ENCODE data around the gene KCTD16. TPM values are rescaled to one million over a fixed set of nuclear protein-coding genes. Genes with fewer than 3 reads are reported as not detected.

The KCTD16 gene
- total RNA-seq, 6 experiments from 2014 or later = under 0.01 to 0.02 (median 0.02) TPM; not detected in 3

DNA sequence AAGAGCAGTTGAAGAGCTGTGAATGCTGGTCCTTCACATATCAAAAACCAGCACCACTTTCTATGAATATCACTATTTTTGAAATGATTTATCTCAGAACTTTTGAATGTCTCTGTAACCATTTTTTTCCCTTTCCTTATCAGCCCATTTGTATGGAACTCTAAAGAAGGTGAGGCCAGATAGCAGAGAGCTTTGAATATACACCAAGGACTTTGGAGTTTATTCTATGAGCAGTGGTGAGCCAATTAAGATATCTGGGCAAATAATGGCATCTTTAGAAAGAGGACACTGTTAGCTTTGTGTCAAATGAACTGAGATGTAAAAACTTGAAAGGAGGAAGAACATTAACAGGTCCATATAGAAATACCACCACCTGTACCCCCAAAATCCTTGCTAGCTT is 22.0 kb downstream of the KCTD16 start:
- DNase-seq (no peak), ATAC-seq (no peak)
- Histone ChIP-seq H3K4me1 (no peaks in the 10 kb centered on the region), H3K9me3 (no peaks in the 10 kb centered on the region), H3K27ac (no peak overlapping the region), H3K4me3 (no peak overlapping the region), H3K27me3 (no peaks in the 10 kb centered on the region), H3K36me3 (no peaks in the 10 kb centered on the region)
- TF ChIP-seq, protein P1, sequence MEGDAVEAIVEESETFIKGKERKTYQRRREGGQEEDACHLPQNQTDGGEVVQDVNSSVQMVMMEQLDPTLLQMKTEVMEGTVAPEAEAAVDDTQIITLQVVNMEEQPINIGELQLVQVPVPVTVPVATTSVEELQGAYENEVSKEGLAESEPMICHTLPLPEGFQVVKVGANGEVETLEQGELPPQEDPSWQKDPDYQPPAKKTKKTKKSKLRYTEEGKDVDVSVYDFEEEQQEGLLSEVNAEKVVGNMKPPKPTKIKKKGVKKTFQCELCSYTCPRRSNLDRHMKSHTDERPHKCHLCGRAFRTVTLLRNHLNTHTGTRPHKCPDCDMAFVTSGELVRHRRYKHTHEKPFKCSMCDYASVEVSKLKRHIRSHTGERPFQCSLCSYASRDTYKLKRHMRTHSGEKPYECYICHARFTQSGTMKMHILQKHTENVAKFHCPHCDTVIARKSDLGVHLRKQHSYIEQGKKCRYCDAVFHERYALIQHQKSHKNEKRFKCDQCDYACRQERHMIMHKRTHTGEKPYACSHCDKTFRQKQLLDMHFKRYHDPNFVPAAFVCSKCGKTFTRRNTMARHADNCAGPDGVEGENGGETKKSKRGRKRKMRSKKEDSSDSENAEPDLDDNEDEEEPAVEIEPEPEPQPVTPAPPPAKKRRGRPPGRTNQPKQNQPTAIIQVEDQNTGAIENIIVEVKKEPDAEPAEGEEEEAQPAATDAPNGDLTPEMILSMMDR (IDR thresholded peaks at IDR 0.05) = no peak
- intact Hi-C loops (cut with DNase I) = no loop called here

DNA sequence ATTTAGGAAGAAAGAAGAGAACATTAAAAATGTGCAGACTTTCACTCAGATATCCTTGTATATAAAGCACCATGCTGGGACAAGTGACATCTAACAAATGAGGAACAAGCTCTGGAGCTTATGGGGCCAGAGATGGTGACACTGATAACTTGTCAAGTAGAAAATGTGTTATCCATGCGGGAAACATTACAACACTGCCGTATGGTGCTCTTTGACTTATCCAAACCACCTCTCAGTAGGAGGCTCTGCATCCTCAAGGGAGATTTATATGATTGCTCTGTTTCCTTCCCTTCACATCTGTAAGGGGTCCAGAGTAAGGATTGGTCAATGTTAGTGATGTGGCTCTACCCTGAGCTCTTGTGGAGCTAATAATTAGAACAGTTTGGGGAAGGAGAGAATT is 23.5 kb downstream of the KCTD16 start:
- TF ChIP-seq, protein P1 (IDR thresholded peaks at IDR 0.05) = no peak
- no peak for TF ChIP-seq POLR2A (IDR thresholded peaks at IDR 0.05)
- WGBS (ENCODE audit: insufficient coverage, low coverage, low lambda C conversion rate, missing lambda C conversion rate) = 50% methylated on average over 2 of the region's 2 CpGs
- H3K27ac ChIP-seq = no peak overlapping the region

DNA sequence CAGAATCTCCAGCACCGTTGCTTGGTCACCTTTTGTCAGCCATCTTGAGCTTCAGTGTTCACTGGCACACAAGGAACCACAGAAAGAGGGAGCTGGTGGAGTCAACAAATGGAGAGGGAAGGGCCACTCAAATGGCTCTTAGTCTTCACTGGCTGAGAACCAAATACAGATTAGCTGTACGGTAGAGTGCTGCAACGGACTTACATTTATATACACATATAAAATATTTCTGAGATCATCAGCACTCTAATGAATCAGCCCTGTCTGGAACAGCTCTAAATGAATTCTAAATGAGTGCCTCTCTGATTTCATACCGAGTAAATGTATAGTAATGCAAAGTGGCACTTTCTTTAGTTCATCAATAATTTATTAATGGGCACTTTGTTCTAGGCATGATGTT is 24.8 kb downstream of the KCTD16 start:
- DNase-seq = no peak
- intact Hi-C loops (cut with DNase I) = no loop called here
- no peak overlapping the region for H3K27ac ChIP-seq
- no peak overlapping the region for H3K4me3 ChIP-seq
- TF ChIP-seq, protein P1 (IDR thresholded peaks at IDR 0.05) = no peak
- TF ChIP-seq POLR2A (IDR thresholded peaks at IDR 0.05) = no peak
- WGBS (ENCODE audit: insufficient coverage, low coverage, low lambda C conversion rate, missing lambda C conversion rate) = 81% methylated on average over 4 of the region's 4 CpGs
- no peaks in the 10 kb centered on the region for H3K36me3 ChIP-seq
- H3K4me1 ChIP-seq = no peaks in the 10 kb centered on the region
- ATAC-seq = no peak
- H3K9me3 ChIP-seq = no peaks in the 10 kb centered on the region
- no peaks in the 10 kb centered on the region for H3K27me3 ChIP-seq

More for the DNA sequence above, 23.5 kb downstream of the KCTD16 start:
- H3K4me1 ChIP-seq = no peaks in the 10 kb centered on the region
- intact Hi-C loops (cut with DNase I) = no loop called here
- no peaks in the 10 kb centered on the region for H3K9me3 ChIP-seq
- DNase-seq (no peak), ATAC-seq (no peak)
- no peaks in the 10 kb centered on the region for H3K27me3 ChIP-seq
- no peak overlapping the region for H3K4me3 ChIP-seq
- no peaks in the 10 kb centered on the region for H3K36me3 ChIP-seq

DNA sequence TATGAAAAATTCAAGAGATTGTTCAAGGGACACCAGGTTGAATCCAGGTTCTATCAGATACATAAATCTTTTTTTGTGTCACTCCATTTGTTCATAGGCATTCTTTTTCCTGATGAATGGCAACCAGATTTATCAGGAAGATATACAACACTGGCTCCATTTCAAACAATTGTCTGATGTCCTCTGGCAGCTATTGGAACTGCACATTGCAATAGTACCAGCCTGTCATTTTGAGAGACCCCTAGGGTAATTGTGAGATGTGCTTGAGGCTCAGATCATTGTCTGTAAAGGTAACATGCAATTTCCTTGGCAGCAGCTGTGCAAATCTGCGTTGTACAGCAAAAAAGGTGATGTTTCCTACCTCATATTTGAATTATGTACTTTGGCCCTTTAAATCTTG is 25.9 kb downstream of the KCTD16 start:
- H3K4me3 ChIP-seq = no peak overlapping the region
- no peak for DNase-seq
- no peaks in the 10 kb centered on the region for H3K4me1 ChIP-seq
- intact Hi-C loops (cut with DNase I) = no loop called here
- H3K27me3 ChIP-seq = no peaks in the 10 kb centered on the region
- TF ChIP-seq POLR2A (IDR thresholded peaks at IDR 0.05) = no peak
- TF ChIP-seq, protein P1 (IDR thresholded peaks at IDR 0.05) = no peak
- no peak overlapping the region for H3K27ac ChIP-seq
- ATAC-seq = no peak
- H3K36me3 ChIP-seq = no peaks in the 10 kb centered on the region
- WGBS (ENCODE audit: insufficient coverage, low coverage, low lambda C conversion rate, missing lambda C conversion rate) = 45% methylated on average over 1 of the region's 1 CpG
- H3K9me3 ChIP-seq = no peaks in the 10 kb centered on the region

DNA sequence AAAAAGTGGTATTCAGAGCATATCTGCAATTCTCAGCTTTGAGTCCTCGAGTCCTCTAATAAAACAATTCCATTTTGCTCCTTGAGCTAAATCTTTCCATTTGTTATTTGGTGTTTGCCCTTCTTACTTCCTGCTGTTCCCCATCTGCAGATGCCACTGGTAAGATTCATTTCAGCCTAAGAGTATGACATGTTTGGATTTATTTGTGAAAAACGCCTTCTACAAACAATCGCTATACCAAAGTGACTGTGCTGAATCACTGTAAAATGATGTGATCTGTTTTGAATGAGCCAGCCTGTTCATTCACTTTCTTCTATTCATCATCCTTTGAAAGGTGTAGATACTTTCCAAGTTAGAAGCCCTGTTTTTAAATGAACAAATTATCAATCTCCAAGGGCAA is 27.7 kb downstream of the KCTD16 start:
- no peak overlapping the region for H3K4me3 ChIP-seq
- intact Hi-C loops (cut with DNase I) = no loop called here
- no peaks in the 10 kb centered on the region for H3K27me3 ChIP-seq
- no peaks in the 10 kb centered on the region for H3K36me3 ChIP-seq
- H3K27ac ChIP-seq = no peak overlapping the region
- WGBS (ENCODE audit: insufficient coverage, low coverage, low lambda C conversion rate, missing lambda C conversion rate) = 64% methylated on average over 3 of the region's 3 CpGs
- TF ChIP-seq, protein P1 (IDR thresholded peaks at IDR 0.05) = no peak
- no peak for TF ChIP-seq POLR2A (IDR thresholded peaks at IDR 0.05)
- ATAC-seq (no peak), DNase-seq (no peak)
- no peaks in the 10 kb centered on the region for H3K9me3 ChIP-seq
- no peaks in the 10 kb centered on the region for H3K4me1 ChIP-seq

Measured in right lobe of liver (tissue), 6 donors.